ENCODE measurements around the gene PTPN23.

GRCh38 chr3:47355010-47355409 lies 25.8 kb upstream of the PTPN23 start:
- TF ChIP-seq CTCF (IDR thresholded peaks at IDR 0.05; ENCODE audit: insufficient read depth, low read length, poor library complexity, severe bottlenecking): no peak
- no peak for TF ChIP-seq EZH2phosphoT487 (conservative IDR thresholded peaks at IDR 0.05; ENCODE audit: low read length)
